ENCODE results near the gene DNAAF1. TPM values are rescaled to one million over a fixed set of nuclear protein-coding genes. Genes with fewer than 3 reads are reported as not detected.

The DNAAF1 gene
- total RNA-seq, 1 donor from 2014 or later, result 0.11 TPM

- peaks cover 9% of the 10 kb centered on the region for H3K36me3 Mint-ChIP-seq
- no peak for DNase-seq (ENCODE audit: low spot score)
- no peak overlapping the region for H3K4me3 Mint-ChIP-seq
- Histone ChIP-seq H3K27me3 (no peaks in the 10 kb centered on the region), H3K4me3 (no peak overlapping the region), H3K9me3 (ENCODE audit: low read depth) (no peaks in the 10 kb centered on the region), H3K27ac (no peak overlapping the region), H3K79me2 (ENCODE audit: low read depth) (peaks cover 20% of the 10 kb centered on the region), H3K4me1 (peaks cover 10% of the 10 kb centered on the region), H3F3A (ENCODE audit: low read depth) (peaks cover 25% of the 10 kb centered on the region), H3K9ac (no peak overlapping the region), H2AFZ (replicated peaks) (no peak overlapping the region), H4K20me1 (ENCODE audit: low read depth) (peaks cover 12% of the 10 kb centered on the region), H3K36me3 (no peaks in the 10 kb centered on the region), H3K4me2 (no peak overlapping the region)
- no peak overlapping the region for H3K27ac Mint-ChIP-seq
- H3K9me3 Mint-ChIP-seq, result no peaks in the 10 kb centered on the region
- H3K4me1 Mint-ChIP-seq, result peaks cover 15% of the 10 kb centered on the region
- no peaks in the 10 kb centered on the region for H3K27me3 Mint-ChIP-seq (ENCODE audit: insufficient read depth, low read depth)
- no peak for TF ChIP-seq CTCF (IDR thresholded peaks at IDR 0.05)
- TF ChIP-seq EZH2 (IDR thresholded peaks at IDR 0.05), result no peak
- no peak for TF ChIP-seq EZH2phosphoT487 (IDR thresholded peaks at IDR 0.05)
Measured at GRCh38 chr16:84119368-84119767, 25.7 kb upstream of the DNAAF1 start.

GRCh38 chr16:84120023-84120422, 25.1 kb upstream of the DNAAF1 start:
- Histone ChIP-seq H3K9me3 (ENCODE audit: low read depth) (no peaks in the 10 kb centered on the region), H3K27me3 (no peaks in the 10 kb centered on the region), H3K4me2 (no peak overlapping the region), H2AFZ (replicated peaks) (no peak overlapping the region), H3K4me3 (no peak overlapping the region), H3K27ac (no peak overlapping the region), H3K9ac (no peak overlapping the region), H3K79me2 (ENCODE audit: low read depth) (peaks cover 13% of the 10 kb centered on the region), H3K4me1 (peaks cover 10% of the 10 kb centered on the region), H4K20me1 (ENCODE audit: low read depth) (peaks cover 11% of the 10 kb centered on the region), H3F3A (ENCODE audit: low read depth) (peaks cover 25% of the 10 kb centered on the region), H3K36me3 (no peaks in the 10 kb centered on the region)
- TF ChIP-seq CTCF (IDR thresholded peaks at IDR 0.05) (no peak), EZH2 (IDR thresholded peaks at IDR 0.05) (no peak), EZH2phosphoT487 (IDR thresholded peaks at IDR 0.05) (no peak)
- H3K9me3 Mint-ChIP-seq, result no peaks in the 10 kb centered on the region
- no peak overlapping the region for H3K4me3 Mint-ChIP-seq
- H3K36me3 Mint-ChIP-seq, result peaks cover 9% of the 10 kb centered on the region
- peaks cover 14% of the 10 kb centered on the region for H3K4me1 Mint-ChIP-seq
- no peak overlapping the region for H3K27ac Mint-ChIP-seq
- no peaks in the 10 kb centered on the region for H3K27me3 Mint-ChIP-seq (ENCODE audit: insufficient read depth, low read depth)
- no peak for DNase-seq (ENCODE audit: low spot score)

- H3K36me3 ChIP-seq, result no peaks in the 10 kb centered on the region
Measured at GRCh38 chr16:84121007-84121406, 24.1 kb upstream of the DNAAF1 start.

GRCh38 chr16:84124257-84125073, 20.6 kb upstream of the DNAAF1 start:
- H3K4me2 ChIP-seq, result no peak overlapping the region
- H3K4me3 Mint-ChIP-seq, result no peak overlapping the region
- no peak for DNase-seq (ENCODE audit: low spot score)
- no peak overlapping the region for H2AFZ ChIP-seq (replicated peaks)
- H3F3A ChIP-seq (ENCODE audit: low read depth), result peaks cover 3% of the 10 kb centered on the region
- H3K9me3 Mint-ChIP-seq, result no peaks in the 10 kb centered on the region
- H3K4me3 ChIP-seq, result no peak overlapping the region
- H3K27ac Mint-ChIP-seq, result no peak overlapping the region
- no peaks in the 10 kb centered on the region for H3K36me3 ChIP-seq
- no peak overlapping the region for H3K27ac ChIP-seq
- H3K36me3 Mint-ChIP-seq, result peaks cover 25% of the 10 kb centered on the region
- H3K9ac ChIP-seq, result no peak overlapping the region
- TF ChIP-seq EZH2 (IDR thresholded peaks at IDR 0.05) (no peak), EZH2phosphoT487 (IDR thresholded peaks at IDR 0.05) (no peak), CTCF (IDR thresholded peaks at IDR 0.05) (no peak)
- no peaks in the 10 kb centered on the region for H3K4me1 ChIP-seq
- H4K20me1 ChIP-seq (ENCODE audit: low read depth), result no peaks in the 10 kb centered on the region
- H3K27me3 Mint-ChIP-seq (ENCODE audit: insufficient read depth, low read depth), result no peaks in the 10 kb centered on the region
- H3K4me1 Mint-ChIP-seq, result no peaks in the 10 kb centered on the region
- H3K9me3 ChIP-seq (ENCODE audit: low read depth), result no peaks in the 10 kb centered on the region
- H3K27me3 ChIP-seq, result no peaks in the 10 kb centered on the region
- no peaks in the 10 kb centered on the region for H3K79me2 ChIP-seq (ENCODE audit: low read depth)

More at GRCh38 chr16:84121007-84121406, 24.1 kb upstream of the DNAAF1 start:
- Histone ChIP-seq H3K27me3 (no peaks in the 10 kb centered on the region), H3K9me3 (ENCODE audit: low read depth) (no peaks in the 10 kb centered on the region), H3K9ac (no peak overlapping the region), H3F3A (ENCODE audit: low read depth) (peaks cover 19% of the 10 kb centered on the region), H2AFZ (replicated peaks) (no peak overlapping the region), H3K27ac (no peak overlapping the region), H3K4me2 (no peak overlapping the region), H4K20me1 (ENCODE audit: low read depth) (peaks cover 1% of the 10 kb centered on the region), H3K4me3 (no peak overlapping the region), H3K4me1 (peaks cover 4% of the 10 kb centered on the region), H3K79me2 (ENCODE audit: low read depth) (peaks cover 3% of the 10 kb centered on the region)
- Mint-ChIP-seq H3K27me3 (ENCODE audit: insufficient read depth, low read depth) (no peaks in the 10 kb centered on the region), H3K27ac (no peak overlapping the region), H3K4me1 (peaks cover 8% of the 10 kb centered on the region), H3K4me3 (no peak overlapping the region), H3K9me3 (no peaks in the 10 kb centered on the region), H3K36me3 (peaks cover 14% of the 10 kb centered on the region)
- no peak for DNase-seq (ENCODE audit: low spot score)
- TF ChIP-seq EZH2 (IDR thresholded peaks at IDR 0.05), result no peak
